Measurements from ENCODE around the gene DNM3. TPM values are rescaled to one million over a fixed set of nuclear protein-coding genes. Genes with fewer than 3 reads are reported as not detected.

The DNM3 gene
- total and polyA plus RNA-seq, 10 of the 15 experiments (the other 5 are each of a cell fraction or from before 2014, with no cell fraction given), result 0.03 to 1.5 (median 0.08) TPM; not detected in 3

- Histone ChIP-seq H3K79me2 (ENCODE audit: control insufficient read depth, insufficient read depth, low read length) (no peaks in the 10 kb centered on the region), H4K20me1 (ENCODE audit: control insufficient read depth, insufficient read depth) (no peaks in the 10 kb centered on the region), H3K27ac (ENCODE audit: control insufficient read depth, insufficient read depth) (no peak overlapping the region), H3K9me3 (replicated peaks; ENCODE audit: control insufficient read depth, insufficient read depth, low read length) (no peaks in the 10 kb centered on the region), H3K4me3 (no peak overlapping the region), H3K36me3 (ENCODE audit: control insufficient read depth in 2 of 2, insufficient read depth in 2 of 2, low read length in 1 of 2) (peaks cover 20 to 51% of the 10 kb centered on the region in 2 experiments), H3K4me1 (ENCODE audit: control insufficient read depth, insufficient read depth, low read length) (no peaks in the 10 kb centered on the region), H3K4me2 (ENCODE audit: control insufficient read depth, insufficient read depth) (no peak overlapping the region), H3K27me3 (replicated peaks in 1 of 2; ENCODE audit: control insufficient read depth in 2 of 2, insufficient read depth in 2 of 2, low read length in 1 of 2) (no peaks in the 10 kb centered on the region), H3K9ac (ENCODE audit: control insufficient read depth, insufficient read depth, low read length) (no peak overlapping the region), H2AFZ (ENCODE audit: control insufficient read depth, low read depth, low read length) (no peak overlapping the region)
- RAD21 ChIA-PET (ENCODE audit: unreplicated experiment), result no interaction called here
- POLR2A ChIA-PET, result no interaction called here
- SMC1A ChIA-PET (ENCODE audit: uncharacterized antibody, unreplicated experiment), result interaction anchor here (1.2 kb wide), 1 partner anchor 8 kb away, joined by 3 read pairs; no protein-coding TSS in a partner anchor
- in situ Hi-C loops (cut with MboI) (loop anchor here (25.0 kb wide), 1 partner anchor 644 kb away; the partner anchor contains the start of gene PIGC), intact Hi-C loops (cut with micrococcal nuclease; ENCODE audit: unreplicated experiment) (no loop called here)
- WGBS (ENCODE audit: insufficient coverage, insufficient replicate concordance, low lambda C conversion rate, missing lambda C conversion rate), result 96% methylated on average over 7 of the region's 7 CpGs
- FAIRE-seq (no peak), DNase-seq (ENCODE audit: low read depth, low spot score) (no peak), ATAC-seq (no peak)
- BruUV-seq (replicated peaks), result no TSS peak
- CTCF ChIA-PET, result interaction anchor here (1.5 kb wide), 1 partner anchor 9 kb away, joined by 3 read pairs; no protein-coding TSS in a partner anchor
- TF ChIP-seq JUND (IDR thresholded peaks at IDR 0.05; ENCODE audit: low read depth, low read length) (no peak), MEF2B (IDR thresholded peaks at IDR 0.05; ENCODE audit: partially characterized antibody, poor library complexity, severe bottlenecking) (no peak), EP300 (IDR thresholded peaks at IDR 0.05; ENCODE audit: borderline replicate concordance in 1 of 2, control insufficient read depth in 1 of 2, low read depth in 2 of 2, low read length in 2 of 2) (no peak), SIN3A (IDR thresholded peaks at IDR 0.05; ENCODE audit: low read depth, low read length) (no peak), SREBF1 (IDR thresholded peaks at IDR 0.05; ENCODE audit: low read length) (no peak), BRCA1 (IDR thresholded peaks at IDR 0.05; ENCODE audit: low read depth, low read length) (no peak), ETV6 (conservative IDR thresholded peaks at IDR 0.05 in 1 of 2, IDR thresholded peaks at IDR 0.05 in 1 of 2; ENCODE audit: borderline replicate concordance in 1 of 2, low read depth in 1 of 2) (no peak), E2F4 (IDR thresholded peaks at IDR 0.05; ENCODE audit: low read depth, low read length) (no peak), ZBTB33 (IDR thresholded peaks at IDR 0.05) (no peak), DPF2 (IDR thresholded peaks at IDR 0.05) (no peak), NKRF (conservative IDR thresholded peaks at IDR 0.05) (no peak), MYC (IDR thresholded peaks at IDR 0.05; ENCODE audit: insufficient read depth, insufficient read length, insufficient replicate concordance, low read length, severe bottlenecking) (no peak), NFIC (IDR thresholded peaks at IDR 0.05; ENCODE audit: low read depth, low read length) (no peak), SMAD5 (IDR thresholded peaks at IDR 0.05; ENCODE audit: low read depth) (no peak)
Measured at GRCh38 chr1:171792656-171793369, 48.5 kb upstream of the DNM3 start.

Measured in GM12878 (cell line).